Loucy (cell line): ENCODE data around the gene NPDC1.

ENCODE experiments used
- CTCF ChIP-seq: fragments of 200-600 bp; sonication (generic); conservative IDR thresholded peaks from 2 replicates; pipeline ENCODE4 v1.5.1; 2014; ENCODE audit warnings: mild to moderate bottlenecking, antibody characterized with exemption, low read length
- EZH2phosphoT487 ChIP-seq: fragments of 200-600 bp; IDR thresholded peaks from 2 replicates; pipeline ENCODE4 v1.6.1; 2018; ENCODE audit warnings: antibody characterized with exemption, mild to moderate bottlenecking, moderate library complexity, borderline replicate concordance

GRCh38 chr9:136997371-136997770, 48.6 kb downstream of the NPDC1 start:
- TF ChIP-seq CTCF: no peak
- TF ChIP-seq EZH2phosphoT487: no peak
